NK-92 (cell line): ENCODE measurements around the gene SH3BP4.

Source experiments
- DNase-seq: peaks from one replicate; lab custom pipeline; 2025; ENCODE audit not compliant: unreplicated experiment; lab: John Stamatoyannopoulos, UW

Gene SH3BP4

GRCh38 chr2:235037604-235038166, 85.9 kb downstream of the SH3BP4 start:
- no peak for DNase-seq

GRCh38 chr2:235041221-235041917, 89.6 kb downstream of the SH3BP4 start:
- DNase-seq = no peak

GRCh38 chr2:235041918-235042575, 90.2 kb downstream of the SH3BP4 start:
- DNase-seq = no peak

GRCh38 chr2:235042576-235043515, 91.0 kb downstream of the SH3BP4 start:
- DNase-seq = no peak

GRCh38 chr2:235043762-235044500, 92.1 kb downstream of the SH3BP4 start:
- DNase-seq = no peak

GRCh38 chr2:235044501-235045271, 92.9 kb downstream of the SH3BP4 start:
- DNase-seq = no peak

GRCh38 chr2:235045336-235045972, 93.6 kb downstream of the SH3BP4 start:
- DNase-seq = no peak

- no peak for DNase-seq
These were observed 94.1 kb downstream of the SH3BP4 start for GRCh38 chr2:235045973-235046343.

- no peak for DNase-seq
These were observed 94.8 kb downstream of the SH3BP4 start for GRCh38 chr2:235046589-235046988.

- no peak for DNase-seq
These were observed 95.6 kb downstream of the SH3BP4 start for GRCh38 chr2:235047171-235048160.

- no peak for DNase-seq
These were observed 96.7 kb downstream of the SH3BP4 start for GRCh38 chr2:235048549-235048948.

GRCh38 chr2:235049069-235049468, 97.3 kb downstream of the SH3BP4 start:
- DNase-seq = no peak

GRCh38 chr2:235049719-235050118, 97.9 kb downstream of the SH3BP4 start:
- DNase-seq = no peak

- DNase-seq = no peak
These were observed 99.1 kb downstream of the SH3BP4 start for GRCh38 chr2:235050980-235051351.

GRCh38 chr2:235051436-235052260, 99.8 kb downstream of the SH3BP4 start:
- no peak for DNase-seq

GRCh38 chr2:235052514-235053354, 100.9 kb downstream of the SH3BP4 start:
- no peak for DNase-seq

GRCh38 chr2:235053651-235054050, 101.8 kb downstream of the SH3BP4 start:
- no peak for DNase-seq
